ENCODE measurements around the gene APCDD1. TPM values are rescaled to one million over a fixed set of nuclear protein-coding genes. Genes with fewer than 3 reads are reported as not detected.

APCDD1 gene
- total and polyA plus RNA-seq, 4 donors: 0.51 to 2.8 (median 1.5) TPM

DNA sequence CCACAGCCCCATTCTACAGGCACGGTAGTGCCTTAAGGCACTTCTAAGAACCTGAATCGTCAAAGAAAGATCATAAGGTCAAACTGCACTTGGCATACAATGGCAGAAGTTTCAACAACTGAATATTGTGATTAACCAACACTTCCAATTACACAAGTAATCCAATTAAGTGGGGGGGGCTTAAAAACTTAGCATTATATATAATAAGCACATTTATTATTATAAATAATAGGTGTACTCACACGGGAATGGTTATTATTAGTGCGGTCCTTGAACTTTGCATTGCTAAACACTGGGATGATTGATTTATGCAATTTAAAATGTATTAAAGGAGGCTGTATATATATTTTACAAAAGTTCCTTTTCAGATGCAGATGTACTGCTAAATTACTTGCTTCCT is 7.6 kb downstream of the APCDD1 start:
- 80% methylated on average over 4 of the region's 4 CpGs for WGBS
- no peak for TF ChIP-seq JUND (IDR thresholded peaks at IDR 0.05)
- no peak for TF ChIP-seq EGR1 (IDR thresholded peaks at IDR 0.05; ENCODE audit: low read depth in 2 of 2)
- no peak for TF ChIP-seq REST (IDR thresholded peaks at IDR 0.05)
- no peak for TF ChIP-seq YY1 (IDR thresholded peaks at IDR 0.05)
- no peak for TF ChIP-seq TAF1 (conservative IDR thresholded peaks at IDR 0.05)
- no peak for TF ChIP-seq FOXA2 (IDR thresholded peaks at IDR 0.05)
- TF ChIP-seq RAD21 (IDR thresholded peaks at IDR 0.05): no peak
- TF ChIP-seq FOXA1 (IDR thresholded peaks at IDR 0.05): no peak
- Histone ChIP-seq H3K4me1 (ENCODE audit: control insufficient read depth in 4 of 4, insufficient read depth in 4 of 4, low read length in 3 of 4) (no peaks in the 10 kb centered on the region), H3K4me3 (ENCODE audit: low read depth in 1 of 3, low read length in 3 of 3) (no peak overlapping the region), H3K9me3 (ENCODE audit: control insufficient read depth in 4 of 4, low read length in 3 of 4) (no peaks in the 10 kb centered on the region), H3K27me3 (ENCODE audit: control insufficient read depth in 4 of 4, insufficient read depth in 4 of 4, low read length in 3 of 4) (peaks cover 0 to 8% (median 2%) of the 10 kb centered on the region in 4 donors), H3K36me3 (ENCODE audit: control insufficient read depth in 4 of 4, insufficient read depth in 3 of 4, low read depth in 1 of 4, low read length in 3 of 4) (no peaks in the 10 kb centered on the region), H3K27ac (ENCODE audit: low read depth in 1 of 2, low read length in 2 of 2) (no peak overlapping the region), H3K9ac (ENCODE audit: low read depth in 1 of 2, low read length in 2 of 2) (no peak overlapping the region)
- DNase-seq (ENCODE audit: low spot score): no peak

DNA sequence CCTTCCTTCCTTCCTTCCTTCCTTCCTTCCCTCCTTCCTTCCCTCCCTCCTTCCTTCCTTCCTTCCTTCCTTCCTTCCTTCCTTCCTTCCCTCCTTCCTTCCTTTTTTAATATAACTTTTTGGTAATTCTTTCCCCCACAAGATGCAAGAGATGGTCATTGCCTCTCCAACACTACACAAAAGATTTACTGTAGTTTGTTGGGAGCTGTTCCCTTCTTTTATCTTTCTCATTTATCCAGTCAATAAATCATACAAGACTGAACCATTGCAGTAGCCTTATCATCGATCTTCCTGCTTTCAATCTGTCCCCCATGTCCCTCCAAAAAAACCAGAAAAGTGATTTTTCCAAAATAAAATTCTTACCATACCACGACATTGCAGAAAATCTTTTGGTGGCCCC is 8.2 kb downstream of the APCDD1 start:
- Histone ChIP-seq H3K9ac (ENCODE audit: low read depth in 1 of 2, low read length in 2 of 2) (no peak overlapping the region), H3K36me3 (ENCODE audit: control insufficient read depth in 4 of 4, insufficient read depth in 3 of 4, low read depth in 1 of 4, low read length in 3 of 4) (no peaks in the 10 kb centered on the region), H3K9me3 (ENCODE audit: control insufficient read depth in 4 of 4, low read length in 3 of 4) (no peaks in the 10 kb centered on the region), H3K4me3 (ENCODE audit: low read depth in 1 of 3, low read length in 3 of 3) (no peak overlapping the region), H3K4me1 (ENCODE audit: control insufficient read depth in 4 of 4, insufficient read depth in 4 of 4, low read length in 3 of 4) (no peaks in the 10 kb centered on the region), H3K27ac (ENCODE audit: low read depth in 1 of 2, low read length in 2 of 2) (no peak overlapping the region), H3K27me3 (ENCODE audit: control insufficient read depth in 4 of 4, insufficient read depth in 4 of 4, low read length in 3 of 4) (peaks cover 0 to 6% (median 2%) of the 10 kb centered on the region in 4 donors)
- no peak for DNase-seq (ENCODE audit: low spot score)
- TF ChIP-seq REST (IDR thresholded peaks at IDR 0.05) (no peak), RAD21 (IDR thresholded peaks at IDR 0.05) (no peak), FOXA1 (IDR thresholded peaks at IDR 0.05) (no peak), SP1 (IDR thresholded peaks at IDR 0.05) (no peak), RXRA (IDR thresholded peaks at IDR 0.05) (no peak), TAF1 (conservative IDR thresholded peaks at IDR 0.05) (no peak), GABPA (IDR thresholded peaks at IDR 0.05 in 1 of 2, conservative IDR thresholded peaks at IDR 0.05 in 1 of 2) (no peak), EGR1 (IDR thresholded peaks at IDR 0.05; ENCODE audit: low read depth in 2 of 2) (no peak), HNF4A (conservative IDR thresholded peaks at IDR 0.05) (no peak), YY1 (IDR thresholded peaks at IDR 0.05) (no peak), FOXA2 (IDR thresholded peaks at IDR 0.05) (no peak)
- TF ChIP-seq, protein P1, sequence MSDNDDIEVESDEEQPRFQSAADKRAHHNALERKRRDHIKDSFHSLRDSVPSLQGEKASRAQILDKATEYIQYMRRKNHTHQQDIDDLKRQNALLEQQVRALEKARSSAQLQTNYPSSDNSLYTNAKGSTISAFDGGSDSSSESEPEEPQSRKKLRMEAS (IDR thresholded peaks at IDR 0.05): no peak
- 88% methylated on average over 2 of the region's 2 CpGs for WGBS

Data from liver (tissue), 9 donors.